Astrocyte (in vitro differentiated cells and primary cell): ENCODE results near the gene ZNF18. TPM values are rescaled to one million over a fixed set of nuclear protein-coding genes. Genes with fewer than 3 reads are reported as not detected.
"Not testable (repeated sequence)": the region's sequence is repeated elsewhere in the genome, so short reads cannot be mapped to it uniquely, and the experiment has no call there.

Source experiments
- DNase-seq: peaks from one replicate; pipeline ENCODE4 v3.0.0-alpha.2; 2010; ENCODE audit warnings: low read depth
- FAIRE-seq: peaks from 2 replicates; lab custom pipeline; 2011; peaks lifted over from hg19 to GRCh38; lab: Jason Lieb, UNC
- H2AFZ ChIP-seq: 2 replicates; pipeline ENCODE4 v1.6.0; 2012; ENCODE audit warnings: low read depth, low read length, inconsistent platforms
- H3K27ac ChIP-seq: 2 replicates; pipeline ENCODE4 v1.5.1; 2011; ENCODE audit warnings: low read depth, low read length, inconsistent platforms
- H3K27me3 ChIP-seq: 2 replicates; pipeline ENCODE4 v1.6.0; 2011; ENCODE audit warnings: low read length, inconsistent platforms; ENCODE audit not compliant: insufficient read depth
- H3K36me3 ChIP-seq: 2 replicates; pipeline ENCODE4 v1.5.1; 2011; ENCODE audit warnings: low read length, inconsistent platforms; ENCODE audit not compliant: insufficient read depth
- H3K4me1 ChIP-seq: 2 replicates; pipeline ENCODE4 v1.5.1; 2011; ENCODE audit warnings: low read length, inconsistent platforms; ENCODE audit not compliant: insufficient read depth
- H3K4me2 ChIP-seq: 2 replicates; pipeline ENCODE4 v1.6.0; 2012; ENCODE audit warnings: low read length, inconsistent platforms
- H3K4me3 ChIP-seq: 2 replicates; pipeline ENCODE4 v1.5.1; 2011; ENCODE audit warnings: low read depth, mild to moderate bottlenecking, low read length, inconsistent platforms; ENCODE audit not compliant: insufficient read depth
- H3K79me2 ChIP-seq: 2 replicates; pipeline ENCODE4 v1.6.0; 2012; ENCODE audit warnings: mild to moderate bottlenecking, low read length, inconsistent platforms; ENCODE audit not compliant: insufficient read depth
- H3K9ac ChIP-seq: 2 replicates; pipeline ENCODE4 v1.6.0; 2012; ENCODE audit warnings: mild to moderate bottlenecking, low read length, inconsistent platforms
- H3K9me3 ChIP-seq: 2 replicates; pipeline ENCODE4 v1.5.1; 2012; ENCODE audit warnings: low read depth, mild to moderate bottlenecking, low read length, inconsistent platforms; ENCODE audit not compliant: insufficient read depth
- H4K20me1 ChIP-seq: 2 replicates; pipeline ENCODE4 v1.6.0; 2012; ENCODE audit warnings: low read length, inconsistent platforms; ENCODE audit not compliant: insufficient read depth
- H3K27ac Mint-ChIP-seq: one replicate; pipeline ENCODE4 v1.8.0; 2021; ENCODE audit warnings: mild to moderate bottlenecking, mixed read lengths; ENCODE audit not compliant: unreplicated experiment
- H3K27me3 Mint-ChIP-seq: one replicate; pipeline ENCODE4 v1.8.0; 2021; ENCODE audit warnings: low read depth, mixed read lengths; ENCODE audit not compliant: unreplicated experiment
- H3K36me3 Mint-ChIP-seq: one replicate; pipeline ENCODE4 v1.8.0; 2021; ENCODE audit warnings: low read depth, mixed read lengths; ENCODE audit not compliant: unreplicated experiment
- H3K4me1 Mint-ChIP-seq: one replicate; pipeline ENCODE4 v1.8.0; 2021; ENCODE audit warnings: low read depth, mixed read lengths; ENCODE audit not compliant: unreplicated experiment
- H3K4me3 Mint-ChIP-seq: one replicate; pipeline ENCODE4 v1.8.0; 2021; ENCODE audit warnings: mild to moderate bottlenecking, moderate library complexity, mixed read lengths; ENCODE audit not compliant: unreplicated experiment
- H3K9me3 Mint-ChIP-seq: one replicate; pipeline ENCODE4 v1.8.0; 2021; ENCODE audit warnings: mild to moderate bottlenecking, mixed read lengths; ENCODE audit not compliant: unreplicated experiment
- EZH2 ChIP-seq: IDR thresholded peaks from 2 replicates; pipeline ENCODE4 v1.6.1; 2012; ENCODE audit warnings: mild to moderate bottlenecking, low read length, inconsistent platforms; ENCODE audit not compliant: insufficient read depth
- total RNA-seq: library from RNA; stranded (reverse); gene quantifications from 2 replicates; pipeline ENCODE4 v1.2.1, GENCODE V29; 2021
- TF ChIP-seq, protein P1 (sequence below): IDR thresholded peaks from 2 replicates; pipeline ENCODE4 v1.5.1; 2011; ENCODE audit warnings: low read depth, mild to moderate bottlenecking, inconsistent platforms, low read length, moderate library complexity; ENCODE audit not compliant: insufficient read depth

ZNF18 gene
- total RNA-seq, 1 donor from 2014 or later = 8.3 TPM

DNA sequence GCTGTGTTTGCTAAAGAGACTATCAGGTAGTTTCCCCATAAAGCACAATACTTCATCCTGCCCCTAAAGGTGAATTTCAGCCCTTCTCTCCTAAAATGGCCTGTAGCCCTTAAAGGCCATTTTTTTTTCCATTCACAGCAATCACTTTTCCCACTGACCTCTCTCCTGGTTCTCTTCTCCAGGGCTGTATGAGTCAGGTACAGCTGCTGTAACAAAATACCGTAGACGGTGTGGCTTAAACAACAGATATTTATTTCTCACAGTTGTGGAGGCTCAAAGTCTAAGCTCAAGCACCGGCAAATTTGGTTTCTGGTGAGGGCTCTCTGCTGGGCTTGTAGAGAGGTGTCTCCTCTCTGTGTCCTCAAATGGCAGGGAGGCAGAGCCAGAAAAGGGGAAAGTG lies 44.7 kb downstream of the ZNF18 start:
- no peaks in the 10 kb centered on the region for H3K27me3 Mint-ChIP-seq
- Histone ChIP-seq H3K27ac (no peak overlapping the region), H4K20me1 (no peaks in the 10 kb centered on the region), H3K9ac (no peak overlapping the region), H3K79me2 (no peaks in the 10 kb centered on the region), H3K36me3 (no peaks in the 10 kb centered on the region), H3K9me3 (peaks cover 2% of the 10 kb centered on the region), H3K4me3 (no peak overlapping the region), H3K4me2 (no peak overlapping the region), H3K27me3 (no peaks in the 10 kb centered on the region), H2AFZ (no peak overlapping the region), H3K4me1 (peaks cover 3% of the 10 kb centered on the region)
- H3K36me3 Mint-ChIP-seq = no peaks in the 10 kb centered on the region
- peaks cover 14% of the 10 kb centered on the region for H3K9me3 Mint-ChIP-seq
- no peak overlapping the region for H3K27ac Mint-ChIP-seq
- no peak for FAIRE-seq
- no peaks in the 10 kb centered on the region for H3K4me1 Mint-ChIP-seq
- no peak for DNase-seq
- no peak for TF ChIP-seq EZH2
- TF ChIP-seq, protein P1, sequence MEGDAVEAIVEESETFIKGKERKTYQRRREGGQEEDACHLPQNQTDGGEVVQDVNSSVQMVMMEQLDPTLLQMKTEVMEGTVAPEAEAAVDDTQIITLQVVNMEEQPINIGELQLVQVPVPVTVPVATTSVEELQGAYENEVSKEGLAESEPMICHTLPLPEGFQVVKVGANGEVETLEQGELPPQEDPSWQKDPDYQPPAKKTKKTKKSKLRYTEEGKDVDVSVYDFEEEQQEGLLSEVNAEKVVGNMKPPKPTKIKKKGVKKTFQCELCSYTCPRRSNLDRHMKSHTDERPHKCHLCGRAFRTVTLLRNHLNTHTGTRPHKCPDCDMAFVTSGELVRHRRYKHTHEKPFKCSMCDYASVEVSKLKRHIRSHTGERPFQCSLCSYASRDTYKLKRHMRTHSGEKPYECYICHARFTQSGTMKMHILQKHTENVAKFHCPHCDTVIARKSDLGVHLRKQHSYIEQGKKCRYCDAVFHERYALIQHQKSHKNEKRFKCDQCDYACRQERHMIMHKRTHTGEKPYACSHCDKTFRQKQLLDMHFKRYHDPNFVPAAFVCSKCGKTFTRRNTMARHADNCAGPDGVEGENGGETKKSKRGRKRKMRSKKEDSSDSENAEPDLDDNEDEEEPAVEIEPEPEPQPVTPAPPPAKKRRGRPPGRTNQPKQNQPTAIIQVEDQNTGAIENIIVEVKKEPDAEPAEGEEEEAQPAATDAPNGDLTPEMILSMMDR = no peak
- H3K4me3 Mint-ChIP-seq = no peak overlapping the region

DNA sequence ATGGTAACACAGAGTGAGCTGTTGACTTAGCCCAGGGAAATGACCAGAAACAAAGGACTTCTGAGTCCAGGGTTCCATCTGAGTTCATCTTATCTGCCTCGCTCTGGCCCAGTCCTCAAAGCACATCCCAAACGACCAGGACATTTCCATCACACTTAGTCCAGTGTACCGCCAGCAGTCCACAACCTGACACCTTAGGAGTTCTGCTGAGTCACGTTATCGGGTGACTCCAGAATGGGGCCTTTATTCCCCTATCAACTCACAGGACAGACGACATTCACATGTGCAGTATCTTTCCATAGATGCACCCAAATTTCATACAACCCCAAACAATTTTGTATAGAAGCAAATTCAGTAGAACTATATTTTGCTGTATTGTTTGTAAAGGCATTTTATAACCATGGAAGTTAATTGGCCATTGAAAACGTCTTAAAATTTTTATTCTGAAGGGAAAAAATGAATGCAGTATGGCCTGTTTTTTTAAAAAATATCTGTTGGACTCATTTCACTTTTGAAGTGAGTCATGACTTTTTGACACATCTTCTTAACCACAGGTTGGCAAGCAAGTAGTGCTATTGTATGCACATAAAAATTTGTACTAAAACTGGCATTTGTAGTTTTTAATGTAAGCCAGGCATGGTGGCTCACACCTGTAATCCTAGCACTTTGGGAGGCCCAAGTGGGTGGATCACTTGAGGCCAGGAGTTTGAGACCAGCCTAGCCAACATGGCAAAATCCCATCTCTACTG lies 46.3 kb downstream of the ZNF18 start:
- Histone ChIP-seq H3K36me3 (no peaks in the 10 kb centered on the region), H2AFZ (no peak overlapping the region), H3K4me3 (no peak overlapping the region), H3K9me3 (peaks cover 2% of the 10 kb centered on the region), H3K27me3 (no peaks in the 10 kb centered on the region), H3K79me2 (no peaks in the 10 kb centered on the region), H3K4me2 (no peak overlapping the region), H4K20me1 (no peaks in the 10 kb centered on the region), H3K27ac (no peak overlapping the region), H3K9ac (no peak overlapping the region), H3K4me1 (peaks cover 3% of the 10 kb centered on the region)
- Mint-ChIP-seq H3K27me3 (no peaks in the 10 kb centered on the region), H3K4me3 (no peak overlapping the region), H3K9me3 (peaks cover 14% of the 10 kb centered on the region), H3K36me3 (no peaks in the 10 kb centered on the region), H3K4me1 (no peaks in the 10 kb centered on the region), H3K27ac (no peak overlapping the region)
- DNase-seq (peak; percentile 24), FAIRE-seq (no peak)
- TF ChIP-seq, protein P1 = no peak
- TF ChIP-seq EZH2 = no peak

DNA sequence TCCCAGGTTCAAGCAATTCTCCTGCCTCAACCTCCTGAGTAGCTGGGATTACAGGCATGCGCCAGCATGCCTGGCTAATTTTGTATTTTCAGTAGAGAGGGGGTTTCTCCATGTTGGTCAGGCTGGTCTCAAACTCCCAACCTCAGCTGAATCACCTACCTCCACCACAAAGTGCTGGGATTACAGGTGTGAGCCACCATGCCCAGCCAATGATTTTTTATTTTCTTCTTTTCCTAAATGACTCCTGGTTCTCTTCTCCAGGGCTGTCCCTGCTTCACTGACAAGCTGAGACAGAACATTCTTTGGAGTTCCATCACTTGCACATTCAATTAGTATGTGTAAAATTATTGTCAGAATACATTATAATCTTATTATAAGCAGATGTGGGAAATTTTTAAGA lies 47.7 kb downstream of the ZNF18 start:
- FAIRE-seq, H3K4me1 ChIP-seq, H2AFZ ChIP-seq, H3K79me2 ChIP-seq, H3K9me3 ChIP-seq, H3K4me1 Mint-ChIP-seq, H3K36me3 ChIP-seq, H3K27me3 ChIP-seq, H3K27ac ChIP-seq, H3K36me3 Mint-ChIP-seq, H3K27ac Mint-ChIP-seq, H3K4me3 ChIP-seq, H3K4me3 Mint-ChIP-seq, H3K9ac ChIP-seq, H3K27me3 Mint-ChIP-seq, H3K4me2 ChIP-seq, DNase-seq, H4K20me1 ChIP-seq: not testable (repeated sequence)
- H3K9me3 Mint-ChIP-seq = peaks cover 14% of the 10 kb centered on the region
